ENCODE results near the gene GPR180.

Gene GPR180

GRCh38 chr13:94590744-94591143, 10.9 kb upstream of the GPR180 start:
- no peak for TF ChIP-seq CTCF (IDR thresholded peaks at IDR 0.05; ENCODE audit: low read depth, low read length)
- no peaks in the 10 kb centered on the region for H3K27me3 ChIP-seq
- DNase-seq: no peak
- H3K36me3 ChIP-seq: peaks cover 21% of the 10 kb centered on the region
- no peak overlapping the region for H3K4me3 ChIP-seq (ENCODE audit: low read depth, low read length)
- H3K9me3 ChIP-seq: no peaks in the 10 kb centered on the region
- no peaks in the 10 kb centered on the region for H3K4me1 ChIP-seq

- no peak for TF ChIP-seq CTCF (IDR thresholded peaks at IDR 0.05; ENCODE audit: low read depth, low read length)
- H3K9me3 ChIP-seq: no peaks in the 10 kb centered on the region
- peak overlapping the region; percentile 79 for H3K4me3 ChIP-seq (ENCODE audit: low read depth, low read length)
- DNase-seq: peak; percentile 11
- no peaks in the 10 kb centered on the region for H3K27me3 ChIP-seq
- H3K4me1 ChIP-seq: no peaks in the 10 kb centered on the region
- peaks cover 20% of the 10 kb centered on the region for H3K36me3 ChIP-seq
Measured at GRCh38 chr13:94595001-94595949, 6.4 kb upstream of the GPR180 start.

- Histone ChIP-seq H3K4me3 (ENCODE audit: low read depth, low read length) (peak within 1 kb of the TSS; percentile 79), H3K36me3 (peaks cover 14% of the 10 kb centered on the region), H3K4me1 (no peaks in the 10 kb centered on the region), H3K27me3 (no peaks in the 10 kb centered on the region), H3K9me3 (no peaks in the 10 kb centered on the region)
- no peak for TF ChIP-seq CTCF (IDR thresholded peaks at IDR 0.05; ENCODE audit: low read depth, low read length)
- DNase-seq: peak; percentile 93
Measured at GRCh38 chr13:94595950-94596574, 5.6 kb upstream of the GPR180 start, which contains the start of gene TGDS. Gene TGDS (minus strand): TSS chr13:94596152. CDS start chr13:94596136, 16 bp downstream.

- no peaks in the 10 kb centered on the region for H3K9me3 ChIP-seq
- H3K4me1 ChIP-seq: no peaks in the 10 kb centered on the region
- DNase-seq: no peak
- H3K27me3 ChIP-seq: no peaks in the 10 kb centered on the region
- TF ChIP-seq CTCF (IDR thresholded peaks at IDR 0.05; ENCODE audit: low read depth, low read length): no peak
- peaks cover 12% of the 10 kb centered on the region for H3K36me3 ChIP-seq
- peak overlapping the region; percentile 79 for H3K4me3 ChIP-seq (ENCODE audit: low read depth, low read length)
Measured at GRCh38 chr13:94596575-94596971, 5.1 kb upstream of the GPR180 start.

GRCh38 chr13:94598281-94598680, 3.4 kb upstream of the GPR180 start:
- H3K27me3 ChIP-seq: no peaks in the 10 kb centered on the region
- DNase-seq: no peak
- TF ChIP-seq CTCF (IDR thresholded peaks at IDR 0.05; ENCODE audit: low read depth, low read length): no peak

GRCh38 chr13:94599877-94600276, 1.8 kb upstream of the GPR180 start:
- no peaks in the 10 kb centered on the region for H3K36me3 ChIP-seq
- H3K27me3 ChIP-seq: no peaks in the 10 kb centered on the region
- TF ChIP-seq CTCF (IDR thresholded peaks at IDR 0.05; ENCODE audit: low read depth, low read length): no peak
- DNase-seq: no peak
- H3K4me1 ChIP-seq: no peaks in the 10 kb centered on the region
- H3K9me3 ChIP-seq: no peaks in the 10 kb centered on the region
- no peak overlapping the region for H3K4me3 ChIP-seq (ENCODE audit: low read depth, low read length)

More at GRCh38 chr13:94598281-94598680, 3.4 kb upstream of the GPR180 start:
- no peak overlapping the region for H3K4me3 ChIP-seq (ENCODE audit: low read depth, low read length)
- no peaks in the 10 kb centered on the region for H3K36me3 ChIP-seq
- H3K9me3 ChIP-seq: no peaks in the 10 kb centered on the region
- H3K4me1 ChIP-seq: no peaks in the 10 kb centered on the region

All from BE2C (cell line).